OCI-LY7 (cell line): Measurements from ENCODE around the gene PAQR3. TPM values are rescaled to one million over a fixed set of nuclear protein-coding genes. Genes with fewer than 3 reads are reported as not detected.

Source experiments
- BruUV-seq: library from RNA; stranded (reverse); fragments of 400-500 nt; replicated peaks from 2 replicates; lab custom pipeline; 2021; lab: Mats Ljungman, UMichigan
- CTCF ChIA-PET: fragments of 300-600 bp; sonication (Branson Sonifier 250); formaldehyde crosslinking; loops from one replicate; lab custom pipeline; 2022; ENCODE audit warnings: antibody characterized with exemption; ENCODE audit not compliant: unreplicated experiment; lab: Charles Lee
- POLR2A ChIA-PET: fragments of 300-600 bp; sonication (Branson Sonifier 250); formaldehyde crosslinking; loops from one replicate; lab custom pipeline; 2022; ENCODE audit warnings: antibody characterized with exemption; lab: Charles Lee
- DNase-seq: peaks from one replicate; pipeline ENCODE4 v3.0.0-alpha.2; 2015; ENCODE audit warnings: low spot score
- H2AFZ ChIP-seq: fragments of 200-600 bp; sonication (generic), shearing (Covaris generic); 2 replicates; pipeline ENCODE4 v1.6.1; 2014; ENCODE audit warnings: mild to moderate bottlenecking, antibody characterized with exemption, low read length, moderate library complexity
- H3K27ac ChIP-seq: fragments of 200-600 bp; sonication (generic); 2 replicates; pipeline ENCODE4 v1.5.1; 2014; ENCODE audit warnings: mixed run types, low read depth, mild to moderate bottlenecking, moderate library complexity, low read length, inconsistent platforms; ENCODE audit not compliant: poor library complexity, severe bottlenecking
- H3K36me3 ChIP-seq: fragments of 200-600 bp; sonication (generic); 2 replicates; pipeline ENCODE4 v1.6.1; 2014; ENCODE audit warnings: mild to moderate bottlenecking, antibody characterized with exemption, low read length, moderate library complexity, mixed read lengths; ENCODE audit not compliant: insufficient read depth
- H3K4me1 ChIP-seq: fragments of 200-600 bp; sonication (generic); 2 replicates; pipeline ENCODE4 v1.5.1; 2014; ENCODE audit warnings: mild to moderate bottlenecking, low read length; ENCODE audit not compliant: insufficient read depth, poor library complexity, severe bottlenecking
- H3K4me2 ChIP-seq: fragments of 200-600 bp; sonication (generic); 2 replicates; pipeline ENCODE4 v1.6.1; 2014; ENCODE audit warnings: mild to moderate bottlenecking, low read length
- H3K4me3 ChIP-seq: fragments of 200-600 bp; sonication (generic); 2 replicates; pipeline ENCODE4 v1.5.1; 2014; ENCODE audit warnings: mild to moderate bottlenecking, low read depth, low read length; ENCODE audit not compliant: poor library complexity, severe bottlenecking
- H3K79me2 ChIP-seq: fragments of 200-600 bp; sonication (generic); 2 replicates; pipeline ENCODE4 v1.6.1; 2016; ENCODE audit warnings: low read depth, mild to moderate bottlenecking, low read length, moderate library complexity, mixed read lengths; ENCODE audit not compliant: insufficient read depth
- H3K9me2 ChIP-seq: fragments of 200-600 bp; sonication (generic); 2 replicates; pipeline ENCODE4 v1.6.1; 2016; ENCODE audit warnings: mild to moderate bottlenecking, low read length, mixed read lengths; ENCODE audit not compliant: insufficient read depth
- H3K9me3 ChIP-seq: fragments of 200-600 bp; sonication (generic); 2 replicates; pipeline ENCODE4 v1.6.1; 2014; ENCODE audit warnings: mild to moderate bottlenecking, mixed run types, low read length, mixed read lengths
- H4K20me1 ChIP-seq: fragments of 200-600 bp; sonication (generic); 2 replicates; pipeline ENCODE4 v1.6.1; 2014; ENCODE audit warnings: mild to moderate bottlenecking, antibody characterized with exemption, low read length, moderate library complexity, mixed read lengths; ENCODE audit not compliant: insufficient read depth
- EZH2phosphoT487 ChIP-seq: fragments of 200-600 bp; sonication (generic); IDR thresholded peaks from 2 replicates; pipeline ENCODE4 v1.6.1; 2018; ENCODE audit warnings: low read depth, borderline replicate concordance, mild to moderate bottlenecking, mixed run types, antibody characterized with exemption, low read length, moderate library complexity, mixed read lengths
- intact Hi-C: fragments of 100-400 bp; cut with micrococcal nuclease; formaldehyde crosslinking; loops from one replicate; pipeline ENCODE4 v1.10.0; 2022; ENCODE audit not compliant: unreplicated experiment
- total RNA-seq, 2 experiments: library from RNA; depleted of rRNA in 1 of 2; stranded (reverse); fragments of >200 nt in 1 of 2; shearing (Covaris generic) in 1 of 2; gene quantifications; 2 replicates each; pipeline ENCODE4 v1.2.3, GENCODE V29; 2014 to 2022
- TF ChIP-seq, protein P1 (sequence below): fragments of 200-600 bp; sonication (generic); conservative IDR thresholded peaks from 2 replicates; pipeline ENCODE4 v1.5.1; 2014; ENCODE audit warnings: mild to moderate bottlenecking, antibody characterized with exemption, low read length, moderate library complexity, mixed read lengths

PAQR3 gene
- total RNA-seq, 2 experiments from 2014 or later, result 21.6 to 28.4 TPM

DNA sequence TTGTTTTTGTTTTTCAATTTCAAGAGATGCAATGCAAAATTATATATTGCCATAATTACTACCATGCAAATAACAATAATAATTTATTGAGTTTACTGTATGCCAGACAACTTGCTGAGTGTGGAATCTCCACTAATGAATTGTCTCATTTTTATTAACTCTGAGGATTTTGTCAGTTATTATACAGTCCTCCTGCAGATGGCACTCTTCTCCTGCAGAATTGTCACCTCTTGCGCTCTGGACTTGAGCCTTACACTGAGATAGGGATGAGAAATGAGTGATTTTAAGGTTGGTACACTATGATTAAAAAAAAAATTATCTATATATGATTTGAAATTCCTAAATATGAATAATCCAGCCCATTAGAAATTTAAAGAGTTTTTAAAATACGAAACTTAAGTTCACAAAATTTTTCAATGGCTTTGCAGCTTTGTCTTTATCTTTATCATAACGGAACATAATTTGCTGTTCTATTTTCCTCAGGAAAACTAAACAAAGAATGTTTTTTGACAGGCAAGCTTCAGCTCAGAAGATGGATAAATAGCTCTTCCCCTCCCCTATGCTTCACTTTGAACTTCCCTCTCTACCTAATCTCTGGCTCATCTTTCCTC, 12.7 kb upstream of the PAQR3 start:
- H3K36me3 ChIP-seq, result no peaks in the 10 kb centered on the region
- CTCF ChIA-PET, result interaction anchor here (1.1 kb wide), 1 partner anchor 12 kb away, joined by 3 read pairs; no protein-coding TSS in a partner anchor
- H3K4me2 ChIP-seq, result no peak overlapping the region
- POLR2A ChIA-PET, result interaction anchor here (0.6 to 1.8 kb wide), 4 partner anchors 13 to 363 kb away, joined by 3 to 7 read pairs (median 3); partner anchors contain the start of gene PAQR3
- no TSS peak for BruUV-seq
- H3K4me3 ChIP-seq, result no peak overlapping the region
- TF ChIP-seq EZH2phosphoT487, result no peak
- TF ChIP-seq, protein P1, sequence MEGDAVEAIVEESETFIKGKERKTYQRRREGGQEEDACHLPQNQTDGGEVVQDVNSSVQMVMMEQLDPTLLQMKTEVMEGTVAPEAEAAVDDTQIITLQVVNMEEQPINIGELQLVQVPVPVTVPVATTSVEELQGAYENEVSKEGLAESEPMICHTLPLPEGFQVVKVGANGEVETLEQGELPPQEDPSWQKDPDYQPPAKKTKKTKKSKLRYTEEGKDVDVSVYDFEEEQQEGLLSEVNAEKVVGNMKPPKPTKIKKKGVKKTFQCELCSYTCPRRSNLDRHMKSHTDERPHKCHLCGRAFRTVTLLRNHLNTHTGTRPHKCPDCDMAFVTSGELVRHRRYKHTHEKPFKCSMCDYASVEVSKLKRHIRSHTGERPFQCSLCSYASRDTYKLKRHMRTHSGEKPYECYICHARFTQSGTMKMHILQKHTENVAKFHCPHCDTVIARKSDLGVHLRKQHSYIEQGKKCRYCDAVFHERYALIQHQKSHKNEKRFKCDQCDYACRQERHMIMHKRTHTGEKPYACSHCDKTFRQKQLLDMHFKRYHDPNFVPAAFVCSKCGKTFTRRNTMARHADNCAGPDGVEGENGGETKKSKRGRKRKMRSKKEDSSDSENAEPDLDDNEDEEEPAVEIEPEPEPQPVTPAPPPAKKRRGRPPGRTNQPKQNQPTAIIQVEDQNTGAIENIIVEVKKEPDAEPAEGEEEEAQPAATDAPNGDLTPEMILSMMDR, result peak; percentile 95
- no peaks in the 10 kb centered on the region for H4K20me1 ChIP-seq
- H3K79me2 ChIP-seq, result no peaks in the 10 kb centered on the region
- no peaks in the 10 kb centered on the region for H3K4me1 ChIP-seq
- intact Hi-C loops, result loop anchor here (5.0 kb wide), 1 partner anchor 1265 kb away; no protein-coding TSS in a partner anchor
- H3K9me2 ChIP-seq, result no peaks in the 10 kb centered on the region
- no peaks in the 10 kb centered on the region for H3K9me3 ChIP-seq
- DNase-seq, result peak; percentile 62
- no peak overlapping the region for H2AFZ ChIP-seq
- no peak overlapping the region for H3K27ac ChIP-seq

DNA sequence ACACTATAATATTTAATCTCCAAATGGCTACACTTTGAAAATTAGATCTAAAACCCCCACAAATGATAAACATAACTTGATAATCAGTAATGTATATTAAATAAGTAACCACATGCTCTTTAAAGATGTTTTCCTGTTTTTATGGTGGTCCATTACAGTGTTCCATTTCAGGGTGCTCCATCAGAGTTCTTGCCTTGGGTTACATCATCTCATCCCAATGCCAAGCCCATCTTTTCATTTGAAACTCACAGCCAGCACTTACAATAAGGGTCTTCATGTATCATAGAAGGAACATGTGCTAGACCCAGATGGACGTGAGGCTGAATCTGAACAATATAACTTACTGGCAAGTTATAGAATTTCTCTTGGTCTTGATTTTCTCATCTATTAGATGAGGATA, 10.5 kb upstream of the PAQR3 start:
- DNase-seq, result no peak
- H3K9me3 ChIP-seq, result no peaks in the 10 kb centered on the region
- H3K4me1 ChIP-seq, result no peaks in the 10 kb centered on the region
- H3K4me3 ChIP-seq, result no peak overlapping the region
- H3K36me3 ChIP-seq, result no peaks in the 10 kb centered on the region
- no peaks in the 10 kb centered on the region for H3K9me2 ChIP-seq
- no peaks in the 10 kb centered on the region for H3K79me2 ChIP-seq
- POLR2A ChIA-PET, result no interaction called here
- no peak for TF ChIP-seq EZH2phosphoT487
- TF ChIP-seq, protein P1, result no peak
- BruUV-seq, result no TSS peak
- intact Hi-C loops, result loop anchor here (5.0 kb wide), 1 partner anchor 1268 kb away; no protein-coding TSS in a partner anchor
- CTCF ChIA-PET, result no interaction called here
- H3K4me2 ChIP-seq, result no peak overlapping the region
- H2AFZ ChIP-seq, result no peak overlapping the region
- no peak overlapping the region for H3K27ac ChIP-seq
- H4K20me1 ChIP-seq, result no peaks in the 10 kb centered on the region

DNA sequence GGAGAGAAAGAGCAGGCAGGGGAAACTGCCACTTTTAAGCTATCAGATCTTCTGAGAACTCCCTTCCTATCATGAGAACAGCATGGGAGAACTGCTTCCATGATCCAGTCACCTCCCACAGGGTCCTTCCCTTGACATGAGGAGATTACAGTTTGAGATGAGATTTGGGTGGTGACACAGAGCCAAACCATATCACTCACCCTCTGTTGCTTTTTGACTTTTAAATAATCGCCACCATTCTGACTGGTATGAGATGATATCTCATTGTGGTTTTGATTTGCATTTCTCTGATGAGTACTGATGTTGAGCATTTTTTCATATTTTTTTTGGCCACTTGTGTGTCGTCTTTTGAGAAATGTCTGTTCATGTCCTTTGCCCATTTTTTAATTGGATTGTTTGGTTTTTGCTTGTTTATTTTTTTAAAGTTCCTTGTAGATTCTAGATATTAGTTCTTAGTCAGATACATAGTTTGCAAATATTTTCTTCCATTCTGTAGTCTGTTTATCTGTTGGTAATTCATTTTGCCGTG, 6.5 kb upstream of the PAQR3 start:
- H3K27ac ChIP-seq, result no peak overlapping the region
- no peaks in the 10 kb centered on the region for H4K20me1 ChIP-seq
- no peaks in the 10 kb centered on the region for H3K9me3 ChIP-seq
- no peaks in the 10 kb centered on the region for H3K9me2 ChIP-seq
- H3K36me3 ChIP-seq, result no peaks in the 10 kb centered on the region
- no TSS peak for BruUV-seq
- no peaks in the 10 kb centered on the region for H3K4me1 ChIP-seq
- H3K4me3 ChIP-seq, result no peak overlapping the region
- TF ChIP-seq, protein P1, result no peak
- TF ChIP-seq EZH2phosphoT487, result no peak
- POLR2A ChIA-PET, result no interaction called here
- H2AFZ ChIP-seq, result no peak overlapping the region
- intact Hi-C loops, result no loop called here
- CTCF ChIA-PET, result no interaction called here
- no peak overlapping the region for H3K4me2 ChIP-seq
- no peaks in the 10 kb centered on the region for H3K79me2 ChIP-seq
- DNase-seq, result no peak
